HepG2 (cell line): ENCODE data around the gene ATF6.

Source experiments
- EZH2 ChIP-seq: conservative IDR thresholded peaks from 2 replicates; pipeline ENCODE4 v1.6.1; 2012; ENCODE audit warnings: mild to moderate bottlenecking, low read depth, low read length, moderate library complexity
- HNRNPLL ChIP-seq: fragments of 200-400 bp; formaldehyde crosslinking; IDR thresholded peaks from 2 replicates; pipeline ENCODE4 v1.6.1; 2017; ENCODE audit warnings: mild to moderate bottlenecking, low read depth, low read length; ENCODE audit not compliant: poor library complexity, severe bottlenecking
- PHF21A ChIP-seq: sonication (generic); formaldehyde crosslinking; IDR thresholded peaks from 2 replicates; pipeline ENCODE4 v1.5.0; 2020; ENCODE audit warnings: mild to moderate bottlenecking, missing genetic modification reagents
- POLR2A ChIP-seq, 2 experiments: IDR thresholded peaks; 2 replicates each; pipeline ENCODE4 v1.6.1; 2011; ENCODE audit warnings: low read depth in 2 of 2, low read length in 2 of 2, mild to moderate bottlenecking in 1 of 2, moderate library complexity in 1 of 2; ENCODE audit not compliant: insufficient read depth in 1 of 2
- RELA ChIP-seq: sonication (generic); formaldehyde crosslinking; IDR thresholded peaks from 2 replicates; pipeline ENCODE4 v1.4.0; 2020; ENCODE audit warnings: missing genetic modification reagents
- SETDB1 ChIP-seq: sonication (generic); formaldehyde crosslinking; IDR thresholded peaks from 2 replicates; pipeline ENCODE4 v1.5.1; 2020; ENCODE audit warnings: missing genetic modification reagents, mild to moderate bottlenecking, borderline replicate concordance
- SIX4 ChIP-seq: sonication (generic); formaldehyde crosslinking; IDR thresholded peaks from 2 replicates; pipeline ENCODE4 v1.4.0; 2020; ENCODE audit warnings: missing genetic modification reagents
- TAF15 ChIP-seq: fragments of 200-400 bp; formaldehyde crosslinking; IDR thresholded peaks from one replicate; pipeline ENCODE4 v1.6.1; 2018; ENCODE audit warnings: mild to moderate bottlenecking, low read depth, low read length; ENCODE audit not compliant: poor library complexity, severe bottlenecking
- ZNF24 ChIP-seq: fragments of 450-650 bp; IDR thresholded peaks from 2 replicates; pipeline ENCODE4 v1.6.1; 2017; ENCODE audit warnings: antibody characterized with exemption, mild to moderate bottlenecking
- ZNF30 ChIP-seq: sonication (generic); formaldehyde crosslinking; IDR thresholded peaks from 2 replicates; pipeline ENCODE4 v1.5.0; 2020; ENCODE audit warnings: mild to moderate bottlenecking, missing genetic modification reagents
- TF ChIP-seq, protein P1 (sequence below): sonication (generic); formaldehyde crosslinking; IDR thresholded peaks from 2 replicates; pipeline ENCODE4 v1.5.0; 2020; ENCODE audit warnings: mild to moderate bottlenecking, missing genetic modification reagents, moderate library complexity
- TF ChIP-seq, protein P2 (sequence below): sonication (generic); formaldehyde crosslinking; IDR thresholded peaks from 2 replicates; pipeline ENCODE4 v1.4.0; 2020; ENCODE audit warnings: mild to moderate bottlenecking, missing genetic modification reagents
- TF ChIP-seq, protein P3 (sequence below): IDR thresholded peaks from 2 replicates; pipeline ENCODE4 v1.6.1; 2012; ENCODE audit warnings: inconsistent platforms

DNA sequence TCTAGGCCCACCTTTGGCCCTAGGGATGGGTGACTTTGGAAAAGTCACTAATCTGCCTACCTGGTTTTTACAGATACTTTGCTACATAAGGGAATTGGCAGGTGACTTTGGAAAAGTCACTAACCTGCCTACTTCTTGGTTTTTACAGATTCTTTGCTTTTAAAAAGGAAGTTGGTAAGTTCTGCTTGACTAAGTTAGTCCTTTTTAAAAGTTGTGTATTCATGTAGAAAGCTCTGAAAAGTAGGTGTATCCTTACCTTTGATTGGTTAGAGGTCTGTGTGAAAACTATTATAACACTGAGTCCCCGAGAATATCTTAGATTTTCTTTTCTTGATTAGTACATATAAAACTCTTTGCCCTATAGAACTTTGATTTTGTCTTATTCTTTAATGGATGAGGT, 12.4 kb downstream of the ATF6 start:
- TF ChIP-seq, protein P1, sequence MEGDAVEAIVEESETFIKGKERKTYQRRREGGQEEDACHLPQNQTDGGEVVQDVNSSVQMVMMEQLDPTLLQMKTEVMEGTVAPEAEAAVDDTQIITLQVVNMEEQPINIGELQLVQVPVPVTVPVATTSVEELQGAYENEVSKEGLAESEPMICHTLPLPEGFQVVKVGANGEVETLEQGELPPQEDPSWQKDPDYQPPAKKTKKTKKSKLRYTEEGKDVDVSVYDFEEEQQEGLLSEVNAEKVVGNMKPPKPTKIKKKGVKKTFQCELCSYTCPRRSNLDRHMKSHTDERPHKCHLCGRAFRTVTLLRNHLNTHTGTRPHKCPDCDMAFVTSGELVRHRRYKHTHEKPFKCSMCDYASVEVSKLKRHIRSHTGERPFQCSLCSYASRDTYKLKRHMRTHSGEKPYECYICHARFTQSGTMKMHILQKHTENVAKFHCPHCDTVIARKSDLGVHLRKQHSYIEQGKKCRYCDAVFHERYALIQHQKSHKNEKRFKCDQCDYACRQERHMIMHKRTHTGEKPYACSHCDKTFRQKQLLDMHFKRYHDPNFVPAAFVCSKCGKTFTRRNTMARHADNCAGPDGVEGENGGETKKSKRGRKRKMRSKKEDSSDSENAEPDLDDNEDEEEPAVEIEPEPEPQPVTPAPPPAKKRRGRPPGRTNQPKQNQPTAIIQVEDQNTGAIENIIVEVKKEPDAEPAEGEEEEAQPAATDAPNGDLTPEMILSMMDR (CRISPR knock-in tag), result no peak
- TF ChIP-seq, protein P2, sequence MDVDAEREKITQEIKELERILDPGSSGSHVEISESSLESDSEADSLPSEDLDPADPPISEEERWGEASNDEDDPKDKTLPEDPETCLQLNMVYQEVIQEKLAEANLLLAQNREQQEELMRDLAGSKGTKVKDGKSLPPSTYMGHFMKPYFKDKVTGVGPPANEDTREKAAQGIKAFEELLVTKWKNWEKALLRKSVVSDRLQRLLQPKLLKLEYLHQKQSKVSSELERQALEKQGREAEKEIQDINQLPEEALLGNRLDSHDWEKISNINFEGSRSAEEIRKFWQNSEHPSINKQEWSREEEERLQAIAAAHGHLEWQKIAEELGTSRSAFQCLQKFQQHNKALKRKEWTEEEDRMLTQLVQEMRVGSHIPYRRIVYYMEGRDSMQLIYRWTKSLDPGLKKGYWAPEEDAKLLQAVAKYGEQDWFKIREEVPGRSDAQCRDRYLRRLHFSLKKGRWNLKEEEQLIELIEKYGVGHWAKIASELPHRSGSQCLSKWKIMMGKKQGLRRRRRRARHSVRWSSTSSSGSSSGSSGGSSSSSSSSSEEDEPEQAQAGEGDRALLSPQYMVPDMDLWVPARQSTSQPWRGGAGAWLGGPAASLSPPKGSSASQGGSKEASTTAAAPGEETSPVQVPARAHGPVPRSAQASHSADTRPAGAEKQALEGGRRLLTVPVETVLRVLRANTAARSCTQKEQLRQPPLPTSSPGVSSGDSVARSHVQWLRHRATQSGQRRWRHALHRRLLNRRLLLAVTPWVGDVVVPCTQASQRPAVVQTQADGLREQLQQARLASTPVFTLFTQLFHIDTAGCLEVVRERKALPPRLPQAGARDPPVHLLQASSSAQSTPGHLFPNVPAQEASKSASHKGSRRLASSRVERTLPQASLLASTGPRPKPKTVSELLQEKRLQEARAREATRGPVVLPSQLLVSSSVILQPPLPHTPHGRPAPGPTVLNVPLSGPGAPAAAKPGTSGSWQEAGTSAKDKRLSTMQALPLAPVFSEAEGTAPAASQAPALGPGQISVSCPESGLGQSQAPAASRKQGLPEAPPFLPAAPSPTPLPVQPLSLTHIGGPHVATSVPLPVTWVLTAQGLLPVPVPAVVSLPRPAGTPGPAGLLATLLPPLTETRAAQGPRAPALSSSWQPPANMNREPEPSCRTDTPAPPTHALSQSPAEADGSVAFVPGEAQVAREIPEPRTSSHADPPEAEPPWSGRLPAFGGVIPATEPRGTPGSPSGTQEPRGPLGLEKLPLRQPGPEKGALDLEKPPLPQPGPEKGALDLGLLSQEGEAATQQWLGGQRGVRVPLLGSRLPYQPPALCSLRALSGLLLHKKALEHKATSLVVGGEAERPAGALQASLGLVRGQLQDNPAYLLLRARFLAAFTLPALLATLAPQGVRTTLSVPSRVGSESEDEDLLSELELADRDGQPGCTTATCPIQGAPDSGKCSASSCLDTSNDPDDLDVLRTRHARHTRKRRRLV (CRISPR knock-in tag), result no peak
- TF ChIP-seq TAF15 (no peak), ZNF24 (no peak), SETDB1 (CRISPR knock-in tag) (no peak), SIX4 (CRISPR knock-in tag) (no peak), POLR2A (IDR thresholded peaks at IDR 0.05; ENCODE audit: insufficient read depth in 1 of 2, low read depth in 2 of 2, low read length in 2 of 2) (no peak), HNRNPLL (no peak), PHF21A (CRISPR knock-in tag) (no peak), EZH2 (no peak), ZNF30 (CRISPR knock-in tag) (no peak), RELA (CRISPR knock-in tag) (no peak)
- TF ChIP-seq, protein P3, sequence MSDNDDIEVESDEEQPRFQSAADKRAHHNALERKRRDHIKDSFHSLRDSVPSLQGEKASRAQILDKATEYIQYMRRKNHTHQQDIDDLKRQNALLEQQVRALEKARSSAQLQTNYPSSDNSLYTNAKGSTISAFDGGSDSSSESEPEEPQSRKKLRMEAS, result no peak
